Measurements from ENCODE around the gene PPARG.
A peak's percentile ranks its signal among the peaks of the same experiment; 100 is the strongest.

DNA sequence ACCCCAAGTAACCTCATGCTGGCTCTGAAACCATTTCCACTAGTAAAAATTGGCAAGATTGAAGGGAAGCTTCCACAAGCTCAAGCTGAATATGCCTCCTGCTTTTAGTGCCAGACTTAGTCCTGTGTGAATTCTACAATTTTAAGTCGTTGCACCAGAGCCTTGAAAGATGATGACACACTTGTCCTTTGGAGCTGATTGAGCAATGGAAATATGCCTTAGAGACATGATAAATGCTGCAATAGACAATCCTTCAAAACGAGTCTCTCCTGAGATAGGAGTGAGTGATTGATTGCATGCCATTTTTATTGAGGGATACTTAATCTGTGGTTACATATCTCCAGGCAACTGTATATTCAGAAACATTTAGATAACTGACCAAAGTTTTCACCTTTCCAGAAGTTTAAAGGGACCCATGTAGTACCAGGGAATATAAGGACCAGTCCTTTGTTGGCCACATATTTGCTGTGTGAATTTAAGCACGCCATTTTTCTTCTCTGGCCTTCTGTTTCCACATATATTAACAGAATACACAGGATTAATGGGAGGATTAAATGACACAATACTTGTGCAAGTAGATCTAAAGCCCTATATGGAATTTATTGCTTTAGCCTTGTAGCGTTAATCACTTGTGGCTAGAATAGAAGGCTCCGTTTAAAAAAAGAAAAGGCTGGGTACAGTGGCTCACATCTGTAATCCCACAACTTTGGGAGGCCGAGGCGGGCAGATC is 65.1 kb downstream of the PPARG start:
- TF ChIP-seq POLR2AphosphoS5 (IDR thresholded peaks at IDR 0.05; ENCODE audit: low read depth, low read length) (no peak), EGR1 (IDR thresholded peaks at IDR 0.05; ENCODE audit: low read depth) (no peak), CEBPB (IDR thresholded peaks at IDR 0.05; ENCODE audit: low read depth) (peak; percentile 69; the same call in 1 of the 2 replicates), EZH2 (IDR thresholded peaks at IDR 0.05) (no peak)
- TF ChIP-seq, protein P1, sequence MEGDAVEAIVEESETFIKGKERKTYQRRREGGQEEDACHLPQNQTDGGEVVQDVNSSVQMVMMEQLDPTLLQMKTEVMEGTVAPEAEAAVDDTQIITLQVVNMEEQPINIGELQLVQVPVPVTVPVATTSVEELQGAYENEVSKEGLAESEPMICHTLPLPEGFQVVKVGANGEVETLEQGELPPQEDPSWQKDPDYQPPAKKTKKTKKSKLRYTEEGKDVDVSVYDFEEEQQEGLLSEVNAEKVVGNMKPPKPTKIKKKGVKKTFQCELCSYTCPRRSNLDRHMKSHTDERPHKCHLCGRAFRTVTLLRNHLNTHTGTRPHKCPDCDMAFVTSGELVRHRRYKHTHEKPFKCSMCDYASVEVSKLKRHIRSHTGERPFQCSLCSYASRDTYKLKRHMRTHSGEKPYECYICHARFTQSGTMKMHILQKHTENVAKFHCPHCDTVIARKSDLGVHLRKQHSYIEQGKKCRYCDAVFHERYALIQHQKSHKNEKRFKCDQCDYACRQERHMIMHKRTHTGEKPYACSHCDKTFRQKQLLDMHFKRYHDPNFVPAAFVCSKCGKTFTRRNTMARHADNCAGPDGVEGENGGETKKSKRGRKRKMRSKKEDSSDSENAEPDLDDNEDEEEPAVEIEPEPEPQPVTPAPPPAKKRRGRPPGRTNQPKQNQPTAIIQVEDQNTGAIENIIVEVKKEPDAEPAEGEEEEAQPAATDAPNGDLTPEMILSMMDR (IDR thresholded peaks at IDR 0.05 in 2 of 3, conservative IDR thresholded peaks at IDR 0.05 in 1 of 3; ENCODE audit: borderline replicate concordance in 1 of 3, insufficient read depth in 1 of 3, low read depth in 2 of 3, low read length in 2 of 3) = no peak
